ENCODE data around the gene GBP7.

GRCh38 chr1:89191314-89191713, 15.5 kb upstream of the GBP7 start:
- no peak for TF ChIP-seq CTCF (IDR thresholded peaks at IDR 0.05)
- no peak for TF ChIP-seq POLR2A (IDR thresholded peaks at IDR 0.05)
